Suprapubic skin (tissue), 4 donors: ENCODE data around the gene TNNT2. TPM values are rescaled to one million over a fixed set of nuclear protein-coding genes. Genes with fewer than 3 reads are reported as not detected.

Experiments used
- DNase-seq, 2 donors: peaks; one replicate each; pipeline ENCODE4 v3.0.0-alpha.2; 2019; ENCODE audit warnings: low spot score in 2 of 2
- H3K27ac ChIP-seq: fragments of 200-600 bp; sonication (generic); one replicate; pipeline ENCODE4 v1.5.1; 2019
- H3K27me3 ChIP-seq: fragments of 200-600 bp; sonication (generic); one replicate; pipeline ENCODE4 v1.5.1; 2019
- H3K36me3 ChIP-seq: fragments of 200-600 bp; sonication (generic); one replicate; pipeline ENCODE4 v1.5.1; 2019
- H3K4me1 ChIP-seq: fragments of 200-600 bp; sonication (generic); one replicate; pipeline ENCODE4 v1.5.1; 2019
- H3K4me3 ChIP-seq: fragments of 200-600 bp; sonication (generic); one replicate; pipeline ENCODE4 v1.5.1; 2019; ENCODE audit warnings: mild to moderate bottlenecking
- H3K9me3 ChIP-seq: fragments of 200-600 bp; sonication (generic); one replicate; pipeline ENCODE4 v1.5.1; 2019
- CTCF ChIP-seq, 2 donors: fragments of 200-600 bp in 1 of 2; fragments of 450-650 bp in 1 of 2; sonication (generic) in 1 of 2; IDR thresholded peaks; one replicate each; pipeline ENCODE4 v1.5.1; 2016 to 2019; ENCODE audit warnings: antibody characterized with exemption in 2 of 2, mild to moderate bottlenecking in 1 of 2, moderate library complexity in 1 of 2
- EP300 ChIP-seq: sonication (generic); formaldehyde crosslinking; IDR thresholded peaks from one replicate; pipeline ENCODE4 v1.6.1; 2017; ENCODE audit warnings: antibody characterized with exemption
- POLR2A ChIP-seq, 2 donors: fragments of 450-650 bp; IDR thresholded peaks; one replicate each; pipeline ENCODE4 v1.6.1; 2017; ENCODE audit warnings: antibody characterized with exemption in 2 of 2, mild to moderate bottlenecking in 2 of 2, moderate library complexity in 2 of 2
- POLR2AphosphoS5 ChIP-seq, 3 donors: sonication (generic); formaldehyde crosslinking; IDR thresholded peaks; one replicate each; pipeline ENCODE4 v1.6.1; 2017; ENCODE audit warnings: antibody characterized with exemption in 3 of 3
- WGBS: methylation state at CpG from one replicate; pipeline ENCODE4 v1.1.5; 2018; 5-methylcytosine and 5-hydroxymethylcytosine counted together
- total RNA-seq, 4 donors: library from RNA; depleted of rRNA; stranded (reverse); fragments of >200 nt; gene quantifications; one replicate each; pipeline ENCODE4 v1.1.0, GENCODE V29; 2016

Gene TNNT2
- total RNA-seq, 4 donors from 2014 or later = 7.9 to 54.6 (median 19.0) TPM

GRCh38 chr1:201346337-201346939 lies 31.0 kb downstream of the TNNT2 start:
- Histone ChIP-seq H3K36me3 (no peaks in the 10 kb centered on the region), H3K9me3 (no peaks in the 10 kb centered on the region), H3K4me1 (peaks cover 40% of the 10 kb centered on the region), H3K27ac (peak overlapping the region; percentile 66), H3K27me3 (no peaks in the 10 kb centered on the region), H3K4me3 (no peak overlapping the region)
- DNase-seq = peak in 1 of 2 donors; percentile 61
- TF ChIP-seq EP300 (no peak), POLR2AphosphoS5 (IDR thresholded peaks at IDR 0.05) (no peak), CTCF (IDR thresholded peaks at IDR 0.05) (peak; percentile 44 to 60), POLR2A (IDR thresholded peaks at IDR 0.05) (no peak)
- WGBS = 67% methylated on average over 5 of the region's 5 CpGs

- no peaks in the 10 kb centered on the region for H3K36me3 ChIP-seq
- H3K4me1 ChIP-seq = peaks cover 40% of the 10 kb centered on the region
- H3K27me3 ChIP-seq = no peaks in the 10 kb centered on the region
- H3K27ac ChIP-seq = peak overlapping the region; percentile 66
- no peak for TF ChIP-seq POLR2AphosphoS5 (IDR thresholded peaks at IDR 0.05)
- no peak for TF ChIP-seq EP300
- TF ChIP-seq POLR2A (IDR thresholded peaks at IDR 0.05) = no peak
- TF ChIP-seq CTCF (IDR thresholded peaks at IDR 0.05) = no peak
- DNase-seq = no peak
- H3K9me3 ChIP-seq = no peaks in the 10 kb centered on the region
- 72% methylated on average over 5 of the region's 5 CpGs for WGBS
- H3K4me3 ChIP-seq = no peak overlapping the region
Measured at GRCh38 chr1:201345081-201345355, 32.5 kb downstream of the TNNT2 start.

GRCh38 chr1:201344206-201345080 lies 33.0 kb downstream of the TNNT2 start:
- TF ChIP-seq CTCF (IDR thresholded peaks at IDR 0.05) (no peak), POLR2AphosphoS5 (IDR thresholded peaks at IDR 0.05) (no peak), POLR2A (IDR thresholded peaks at IDR 0.05) (no peak), EP300 (no peak)
- Histone ChIP-seq H3K9me3 (no peaks in the 10 kb centered on the region), H3K36me3 (no peaks in the 10 kb centered on the region), H3K27me3 (no peaks in the 10 kb centered on the region), H3K4me3 (no peak overlapping the region), H3K27ac (peak overlapping the region; percentile 66), H3K4me1 (peaks cover 40% of the 10 kb centered on the region)
- peak in 1 of 2 donors; percentile 52 for DNase-seq
- WGBS = 55% methylated on average over 7 of the region's 7 CpGs

- Histone ChIP-seq H3K4me3 (no peak overlapping the region), H3K27ac (no peak overlapping the region), H3K9me3 (no peaks in the 10 kb centered on the region), H3K36me3 (no peaks in the 10 kb centered on the region), H3K4me1 (peaks cover 24% of the 10 kb centered on the region), H3K27me3 (no peaks in the 10 kb centered on the region)
- no peak for TF ChIP-seq POLR2AphosphoS5 (IDR thresholded peaks at IDR 0.05)
- no peak for TF ChIP-seq POLR2A (IDR thresholded peaks at IDR 0.05)
- TF ChIP-seq EP300 = no peak
- TF ChIP-seq CTCF (IDR thresholded peaks at IDR 0.05) = no peak
- 96% methylated on average over 1 of the region's 1 CpG for WGBS
- no peak for DNase-seq
Measured at GRCh38 chr1:201341377-201341776, 36.1 kb downstream of the TNNT2 start.

- DNase-seq = peak in 1 of 2 donors; percentile 52
- WGBS = 97% methylated on average over 7 of the region's 9 CpGs
- no peaks in the 10 kb centered on the region for H3K9me3 ChIP-seq
Measured at GRCh38 chr1:201336711-201337450, 40.6 kb downstream of the TNNT2 start.

More at GRCh38 chr1:201336711-201337450, 40.6 kb downstream of the TNNT2 start:
- H3K27me3 ChIP-seq = no peaks in the 10 kb centered on the region
- H3K36me3 ChIP-seq = no peaks in the 10 kb centered on the region
- no peak overlapping the region for H3K4me3 ChIP-seq
- TF ChIP-seq POLR2AphosphoS5 (IDR thresholded peaks at IDR 0.05) (no peak), CTCF (IDR thresholded peaks at IDR 0.05) (no peak), EP300 (no peak), POLR2A (IDR thresholded peaks at IDR 0.05) (no peak)
- H3K4me1 ChIP-seq = peaks cover 35% of the 10 kb centered on the region
- H3K27ac ChIP-seq = no peak overlapping the region
